HUES64 (cell line): Measurements from ENCODE around the gene DNAH9.

Experiments used
- H3K27ac ChIP-seq: 2 replicates; pipeline ENCODE4 v1.7.0; 2013; ENCODE audit warnings: low read depth, low read length, inconsistent platforms
- H3K27me3 ChIP-seq: 2 replicates; pipeline ENCODE4 v1.6.1; 2013; ENCODE audit warnings: mild to moderate bottlenecking, low read length; ENCODE audit not compliant: insufficient read depth
- H3K36me3 ChIP-seq: 2 replicates; pipeline ENCODE4 v1.6.1; 2013; ENCODE audit warnings: mild to moderate bottlenecking, low read length; ENCODE audit not compliant: insufficient read depth
- H3K4me1 ChIP-seq: 2 replicates; pipeline ENCODE4 v1.6.1; 2013; ENCODE audit warnings: mild to moderate bottlenecking, low read length, moderate library complexity; ENCODE audit not compliant: insufficient read depth
- H3K4me3 ChIP-seq: 2 replicates; pipeline ENCODE4 v1.5.1; 2013; ENCODE audit warnings: mild to moderate bottlenecking, low read length, moderate library complexity
- H3K9ac ChIP-seq: 2 replicates; pipeline ENCODE4 v1.6.1; 2013; ENCODE audit warnings: mild to moderate bottlenecking, low read depth, low read length
- H3K9me3 ChIP-seq: 2 replicates; pipeline ENCODE4 v1.6.1; 2013; ENCODE audit warnings: low read depth, low read length; ENCODE audit not compliant: insufficient read depth
- WGBS: fragments of 150-250, 120-280 bp; methylation state at CpG from one replicate; pipeline ENCODE4 v1.1.7; 2013; ENCODE audit warnings: missing lambda C conversion rate; 5-methylcytosine and 5-hydroxymethylcytosine counted together

DNAH9 gene

DNA sequence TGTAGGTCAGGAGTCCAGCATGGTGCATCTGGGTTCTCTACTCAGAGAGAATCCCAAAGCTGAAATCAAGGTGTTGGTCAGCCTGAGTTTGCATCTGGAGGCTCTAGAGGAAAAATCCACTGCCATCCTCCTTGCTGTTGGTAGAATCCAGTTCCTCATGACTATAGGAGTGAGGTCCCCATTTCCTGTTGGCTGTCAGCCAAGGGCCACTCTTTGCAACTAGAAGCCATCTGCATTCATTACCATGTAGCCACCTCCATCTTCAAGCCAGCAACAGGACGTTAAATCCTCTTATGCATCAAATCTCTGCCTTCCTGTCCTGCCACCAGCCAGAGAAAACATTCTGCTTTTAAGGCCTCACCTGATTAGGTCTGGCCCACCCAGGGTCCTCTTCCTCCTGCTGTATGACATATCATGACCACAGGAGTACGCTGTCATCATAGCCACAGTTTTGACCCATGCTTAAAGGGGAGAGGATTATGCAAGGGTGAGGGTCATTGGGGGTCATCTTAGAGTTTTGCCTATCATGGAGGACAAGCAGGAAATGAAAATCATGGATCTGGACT lies 40.5 kb downstream of the DNAH9 start:
- Histone ChIP-seq H3K27me3 (no peaks in the 10 kb centered on the region), H3K27ac (no peak overlapping the region), H3K4me1 (no peaks in the 10 kb centered on the region), H3K9me3 (no peaks in the 10 kb centered on the region), H3K4me3 (no peak overlapping the region), H3K9ac (no peak overlapping the region), H3K36me3 (no peaks in the 10 kb centered on the region)
- 89% methylated on average over 2 of the region's 2 CpGs for WGBS

DNA sequence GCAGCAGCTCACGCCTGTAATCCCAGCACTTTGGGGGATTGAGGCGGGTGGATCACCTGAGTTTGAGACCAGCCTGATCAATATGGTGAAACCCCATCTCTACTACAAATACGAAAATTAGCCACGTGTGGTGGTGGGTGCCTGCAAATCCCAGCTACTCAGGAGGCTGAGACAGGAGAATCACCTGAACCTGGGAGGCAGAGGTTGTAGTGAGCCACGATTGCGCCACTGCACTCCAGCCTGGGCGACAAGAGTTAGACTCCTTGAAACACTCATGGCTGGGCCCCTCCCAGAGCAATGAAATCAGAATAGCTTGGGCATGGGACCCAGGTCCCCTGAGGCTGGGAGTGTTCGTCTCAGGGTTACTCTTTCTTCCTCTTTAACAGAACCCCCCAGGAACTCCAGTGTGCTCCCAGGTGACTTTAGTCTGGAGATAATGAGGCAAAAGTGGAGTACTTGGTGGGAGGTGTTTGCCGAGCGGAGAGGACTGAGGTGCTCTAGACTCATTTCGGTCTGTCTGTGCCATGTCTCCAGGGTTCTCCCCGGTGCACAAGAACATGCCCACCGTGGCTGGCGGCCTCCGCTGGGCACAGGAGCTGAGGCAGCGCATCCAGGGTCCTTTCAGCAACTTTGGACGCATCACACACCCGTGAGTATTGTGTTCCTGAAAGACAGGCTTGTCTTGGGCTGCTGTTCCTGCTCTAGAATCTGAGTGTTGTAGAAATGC lies 41.6 kb downstream of the DNAH9 start:
- Histone ChIP-seq H3K36me3 (no peaks in the 10 kb centered on the region), H3K27me3 (no peaks in the 10 kb centered on the region), H3K9me3 (no peaks in the 10 kb centered on the region), H3K27ac (no peak overlapping the region), H3K4me3 (no peak overlapping the region), H3K4me1 (no peaks in the 10 kb centered on the region), H3K9ac (no peak overlapping the region)
- WGBS = 95% methylated on average over 18 of the region's 18 CpGs

DNA sequence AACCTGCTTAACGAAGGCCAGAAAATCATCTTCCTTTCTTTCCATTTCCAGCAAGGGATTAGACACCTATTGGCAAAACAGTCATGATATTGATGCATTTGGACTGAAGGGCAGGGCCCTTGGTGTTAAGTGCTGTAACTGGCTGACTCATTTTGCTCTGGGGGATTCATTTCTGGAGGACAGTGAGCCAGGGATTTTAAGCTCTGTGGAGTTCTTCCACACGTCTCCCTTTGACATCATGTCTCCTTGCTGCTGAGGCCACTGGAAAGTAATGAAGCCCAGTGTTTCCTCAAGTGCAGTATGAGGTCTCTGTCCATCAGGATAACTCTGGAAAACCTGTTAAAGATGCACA lies 42.2 kb downstream of the DNAH9 start:
- H3K27ac ChIP-seq = no peak overlapping the region
- H3K9ac ChIP-seq = no peak overlapping the region
- H3K4me3 ChIP-seq = no peak overlapping the region
- H3K36me3 ChIP-seq = no peaks in the 10 kb centered on the region
- H3K4me1 ChIP-seq = no peaks in the 10 kb centered on the region
- H3K27me3 ChIP-seq = no peaks in the 10 kb centered on the region
- 87% methylated on average over 2 of the region's 2 CpGs for WGBS
- no peaks in the 10 kb centered on the region for H3K9me3 ChIP-seq

DNA sequence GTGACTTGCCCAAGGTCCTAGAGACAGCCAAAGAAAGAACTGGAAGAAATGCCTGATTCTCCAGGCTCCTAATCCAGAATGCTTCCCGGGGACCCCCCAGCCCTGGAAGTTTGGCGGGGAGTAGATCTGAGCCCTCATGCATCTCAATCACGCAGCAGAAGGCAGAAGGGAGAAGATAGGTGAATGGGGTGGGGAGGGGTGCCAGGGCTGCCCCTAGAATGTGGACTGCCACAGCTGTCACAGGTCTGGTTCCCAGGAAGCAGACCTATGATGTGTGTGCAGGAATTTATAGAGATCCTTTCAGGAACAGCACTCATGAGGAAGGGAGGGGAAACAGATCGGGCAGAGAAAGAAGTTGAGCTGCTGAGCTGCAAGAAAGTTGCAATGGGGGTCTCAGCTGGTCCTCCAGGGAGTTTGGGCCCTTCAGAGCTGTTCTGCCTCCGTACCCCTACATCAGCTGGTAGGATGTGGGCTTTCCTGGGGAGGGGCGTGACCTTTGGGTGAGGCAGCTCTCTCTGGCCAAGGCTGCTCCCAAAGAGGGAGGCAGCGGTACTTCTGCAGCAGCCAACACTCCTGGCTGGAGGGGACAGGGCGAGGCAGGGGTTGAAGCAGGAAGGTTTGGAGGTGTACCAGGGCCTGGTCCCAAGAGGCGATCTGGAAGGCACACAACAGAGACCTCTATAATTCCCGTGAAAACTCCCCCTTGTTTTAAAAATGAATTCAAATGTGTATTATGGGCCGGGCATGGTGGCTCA lies 43.4 kb downstream of the DNAH9 start:
- Histone ChIP-seq H3K36me3 (no peaks in the 10 kb centered on the region), H3K9ac (no peak overlapping the region), H3K9me3 (no peaks in the 10 kb centered on the region), H3K27me3 (no peaks in the 10 kb centered on the region), H3K4me3 (no peak overlapping the region), H3K27ac (no peak overlapping the region), H3K4me1 (no peaks in the 10 kb centered on the region)
- whole genome bisulfite sequencing = 97% methylated on average over 10 of the region's 11 CpGs

DNA sequence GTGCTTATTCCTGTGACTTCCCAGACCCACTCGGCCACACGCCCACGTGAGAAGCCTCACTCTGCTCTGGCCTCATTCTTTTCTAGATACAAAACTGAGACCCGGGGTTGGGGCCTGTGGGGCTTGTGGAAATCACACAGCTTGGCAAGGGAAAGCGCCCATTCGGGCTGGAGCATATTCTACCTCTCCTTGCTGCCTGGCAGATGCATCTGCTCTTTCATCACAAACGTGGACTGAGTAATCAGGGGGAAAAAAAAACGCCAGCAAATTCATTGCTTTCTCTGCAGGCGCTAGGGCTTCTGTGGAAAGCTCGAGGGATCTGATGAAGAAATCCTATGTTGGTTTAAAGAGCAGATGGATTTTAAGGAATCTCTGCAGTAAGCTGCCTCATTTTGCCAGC lies 44.4 kb downstream of the DNAH9 start:
- Histone ChIP-seq H3K4me1 (no peaks in the 10 kb centered on the region), H3K27me3 (no peaks in the 10 kb centered on the region), H3K36me3 (no peaks in the 10 kb centered on the region), H3K9me3 (no peaks in the 10 kb centered on the region), H3K27ac (no peak overlapping the region), H3K4me3 (no peak overlapping the region), H3K9ac (no peak overlapping the region)
- WGBS = 91% methylated on average over 10 of the region's 10 CpGs

DNA sequence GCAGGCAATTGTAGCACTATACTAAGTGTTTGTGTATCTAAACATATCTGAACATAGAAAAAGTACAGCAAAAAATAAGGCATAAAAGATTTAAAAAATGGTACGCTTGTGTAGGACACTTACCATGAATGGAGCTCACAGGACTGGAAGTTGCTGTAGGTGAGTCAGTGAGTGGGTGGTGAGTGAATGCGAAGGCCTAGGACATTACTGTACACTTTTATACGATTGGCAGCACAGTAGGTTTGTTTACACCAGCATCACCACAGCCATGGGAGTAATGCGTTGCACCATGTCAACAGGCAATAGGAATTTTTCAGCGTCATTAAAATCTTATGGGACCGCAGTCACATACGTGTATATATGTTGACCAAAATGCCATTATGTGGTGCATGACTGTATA lies 45.6 kb downstream of the DNAH9 start:
- Histone ChIP-seq H3K4me1 (no peaks in the 10 kb centered on the region), H3K4me3 (no peak overlapping the region), H3K27me3 (no peaks in the 10 kb centered on the region), H3K36me3 (no peaks in the 10 kb centered on the region), H3K9ac (no peak overlapping the region), H3K27ac (no peak overlapping the region), H3K9me3 (no peaks in the 10 kb centered on the region)
- 91% methylated on average over 7 of the region's 7 CpGs for WGBS

DNA sequence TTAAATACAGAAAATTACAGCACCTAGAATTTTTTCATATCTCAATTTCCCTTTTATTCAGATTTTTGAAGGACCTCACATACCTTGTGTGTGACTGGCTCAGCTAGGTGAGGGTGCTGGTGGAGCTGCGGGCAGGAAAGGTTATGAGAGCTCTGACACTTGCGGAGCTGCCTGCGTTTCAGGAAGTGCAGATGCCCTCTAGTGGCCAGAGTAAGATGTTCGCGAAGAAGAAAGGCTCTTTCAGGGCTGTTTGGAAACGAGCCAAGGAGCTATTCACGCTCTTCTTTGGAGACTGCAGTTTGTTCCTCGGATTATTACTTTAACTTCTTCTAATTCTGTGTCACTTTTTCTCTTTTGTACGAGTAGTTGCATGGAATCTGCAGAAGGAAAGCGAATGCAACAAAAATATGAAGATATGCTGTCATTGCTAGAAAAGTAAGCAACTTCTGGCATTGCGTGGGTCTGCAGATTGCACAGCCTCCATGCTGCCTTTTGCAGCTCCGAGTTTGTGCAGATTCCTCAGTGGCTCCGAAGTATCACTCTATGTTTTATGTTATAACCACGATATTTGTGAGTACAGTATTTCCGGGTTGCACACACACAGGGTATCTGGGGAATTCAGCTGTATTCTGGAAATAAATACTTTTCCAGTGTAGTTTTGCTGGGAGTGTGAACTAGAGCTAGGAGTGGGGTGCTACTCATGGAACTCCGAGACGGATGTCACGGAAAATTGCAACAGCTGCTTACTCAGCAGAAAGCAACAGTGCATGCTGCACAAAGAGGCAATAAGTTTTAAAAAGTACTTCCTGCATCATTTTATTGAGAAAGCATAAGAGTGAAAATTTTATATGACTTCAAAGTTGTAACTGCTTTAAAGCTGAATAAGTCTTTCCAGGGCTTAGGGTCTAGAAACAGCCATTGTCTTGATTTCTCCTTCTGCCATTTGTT lies 46.3 kb downstream of the DNAH9 start:
- H3K27ac ChIP-seq = no peak overlapping the region
- H3K4me3 ChIP-seq = no peak overlapping the region
- no peaks in the 10 kb centered on the region for H3K27me3 ChIP-seq
- H3K9me3 ChIP-seq = no peaks in the 10 kb centered on the region
- no peaks in the 10 kb centered on the region for H3K4me1 ChIP-seq
- WGBS = 48% methylated on average over 18 of the region's 18 CpGs
- no peaks in the 10 kb centered on the region for H3K36me3 ChIP-seq
- H3K9ac ChIP-seq = no peak overlapping the region

DNA sequence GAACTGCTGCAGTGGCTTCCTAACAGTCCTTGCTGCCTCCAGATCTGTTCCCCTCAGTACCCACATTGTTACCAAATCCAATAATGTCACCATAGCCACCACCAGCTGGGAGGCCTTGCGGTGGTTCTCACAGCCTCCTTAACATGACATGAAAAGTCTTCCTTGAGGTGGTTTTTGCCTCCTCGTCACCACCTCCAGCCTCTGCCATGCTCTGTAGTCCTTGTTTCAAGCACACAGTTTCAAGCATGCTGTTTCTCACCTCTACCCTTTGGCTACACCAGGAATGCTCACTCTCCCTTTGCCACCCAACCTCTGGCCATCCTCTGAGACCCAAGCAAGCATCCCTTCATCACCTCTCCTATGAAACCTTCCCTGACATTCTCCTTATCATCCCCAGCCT lies 47.2 kb downstream of the DNAH9 start:
- H3K4me3 ChIP-seq = no peak overlapping the region
- no peaks in the 10 kb centered on the region for H3K9me3 ChIP-seq
- no peak overlapping the region for H3K9ac ChIP-seq
- H3K36me3 ChIP-seq = no peaks in the 10 kb centered on the region
- 90% methylated on average over 2 of the region's 2 CpGs for WGBS
- no peaks in the 10 kb centered on the region for H3K4me1 ChIP-seq
- no peaks in the 10 kb centered on the region for H3K27me3 ChIP-seq
- H3K27ac ChIP-seq = no peak overlapping the region

DNA sequence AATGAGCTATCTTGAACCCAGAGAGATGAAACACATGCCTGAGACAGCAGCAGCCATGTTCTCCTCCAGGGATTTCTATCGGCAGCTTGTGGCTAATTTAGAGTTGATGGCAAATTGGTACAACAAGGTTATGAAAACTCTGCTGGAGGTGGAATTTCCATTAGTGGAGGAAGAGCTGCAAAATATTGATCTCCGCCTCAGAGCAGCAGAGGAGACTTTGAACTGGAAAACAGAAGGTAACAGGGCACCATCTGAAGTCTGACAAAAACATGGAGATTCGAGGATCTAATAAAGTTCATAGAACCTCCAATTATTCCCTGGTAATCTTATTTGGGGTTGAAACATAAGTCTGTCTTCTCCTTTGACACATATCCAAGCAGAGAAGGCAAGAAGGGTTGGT lies 52.8 kb downstream of the DNAH9 start:
- no peaks in the 10 kb centered on the region for H3K36me3 ChIP-seq
- no peak overlapping the region for H3K9ac ChIP-seq
- H3K4me1 ChIP-seq = no peaks in the 10 kb centered on the region
- H3K27ac ChIP-seq = no peak overlapping the region
- no peaks in the 10 kb centered on the region for H3K9me3 ChIP-seq
- WGBS = 96% methylated on average over 3 of the region's 3 CpGs
- H3K27me3 ChIP-seq = no peaks in the 10 kb centered on the region
- H3K4me3 ChIP-seq = no peak overlapping the region

DNA sequence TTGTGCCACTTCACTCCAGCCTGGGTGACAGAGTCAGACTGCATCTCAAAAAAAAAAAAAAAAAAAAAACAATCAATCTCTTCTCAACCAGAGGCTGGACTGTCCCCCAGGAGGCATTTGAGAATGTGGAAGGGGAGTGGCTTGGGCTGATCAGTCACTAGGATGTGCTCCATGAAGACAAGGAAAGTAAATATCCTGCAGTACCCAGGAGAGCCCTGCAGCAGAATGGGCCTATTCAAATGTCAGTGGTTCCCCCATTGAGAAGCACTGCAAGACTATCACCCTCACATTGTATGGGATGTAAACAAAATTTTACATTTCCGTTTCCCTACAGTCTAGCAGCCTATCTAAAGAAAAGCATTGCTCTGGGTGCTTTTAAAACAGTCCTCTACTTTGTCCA lies 70.3 kb downstream of the DNAH9 start:
- Histone ChIP-seq H3K9ac (no peak overlapping the region; the same call in 1 of the 2 replicates), H3K9me3 (0 out of 2 replicates have a peak, but pooled peaks cover under 1% of the 10 kb centered on the region), H3K27ac (peak overlapping the region; percentile 71; the same call in 1 of the 2 replicates), H3K4me1 (peaks cover 14% of the 10 kb centered on the region; the same call in 1 of the 2 replicates), H3K27me3 (no peaks in the 10 kb centered on the region), H3K36me3 (no peaks in the 10 kb centered on the region), H3K4me3 (no peak overlapping the region)
- 8% methylated on average over 1 of the region's 1 CpG for WGBS
